ENCODE measurements around the gene SLC6A19.

GRCh38 chr5:1230551-1230950 lies 29.2 kb downstream of the SLC6A19 start:
- TF ChIP-seq POLR2AphosphoS5 (IDR thresholded peaks at IDR 0.05) (no peak), CTCF (IDR thresholded peaks at IDR 0.05) (no peak)
